ENCODE data around the gene MED16.

The MED16 gene

GRCh38 chr19:928471-929202 lies 35.6 kb upstream of the MED16 start:
- no peak for DNase-seq

GRCh38 chr19:927780-928401 lies 34.9 kb upstream of the MED16 start:
- no peak for DNase-seq

- no peak for DNase-seq
Observed at GRCh38 chr19:927351-927779, 34.4 kb upstream of the MED16 start.

GRCh38 chr19:926589-927350 lies 33.8 kb upstream of the MED16 start:
- peak; percentile 58 for DNase-seq

GRCh38 chr19:926323-926588 lies 33.3 kb upstream of the MED16 start:
- no peak for DNase-seq

GRCh38 chr19:925526-926322 lies 32.7 kb upstream of the MED16 start, which contains the start of gene ARID3A:
TSS of gene ARID3A (plus strand) at chr19:926035. CDS start at chr19:929529, 3,494 bp downstream.
- DNase-seq = peak; percentile 85

- DNase-seq = peak; percentile 43
Observed at GRCh38 chr19:925087-925525, 32.1 kb upstream of the MED16 start.

GRCh38 chr19:924553-925086 lies 31.6 kb upstream of the MED16 start:
- DNase-seq = peak; percentile 33

- DNase-seq = peak; percentile 82
Observed at GRCh38 chr19:920051-920864, 27.3 kb upstream of the MED16 start.

GRCh38 chr19:919199-920050 lies 26.4 kb upstream of the MED16 start:
- peak; percentile 64 for DNase-seq

GRCh38 chr19:918481-919198 lies 25.7 kb upstream of the MED16 start:
- DNase-seq = peak; percentile 75

- DNase-seq = no peak
Observed at GRCh38 chr19:918152-918437, 25.1 kb upstream of the MED16 start.

GRCh38 chr19:917323-918151 lies 24.6 kb upstream of the MED16 start, which contains the start of gene KISS1R:
TSS of gene KISS1R (plus strand) at chr19:917333. CDS start at chr19:917503, 170 bp downstream.
- peak; percentile 76 for DNase-seq

- peak; percentile 49 for DNase-seq
Observed at GRCh38 chr19:916645-917322, 23.8 kb upstream of the MED16 start.

GRCh38 chr19:913080-913748 lies 20.2 kb upstream of the MED16 start, which contains the start of gene R3HDM4:
TSS of gene R3HDM4 (minus strand) at chr19:913219. CDS start at chr19:913157, 62 bp downstream.
- DNase-seq = peak; percentile 91

GRCh38 chr19:912181-913079 lies 19.4 kb upstream of the MED16 start:
- DNase-seq = peak; percentile 71

All from CD4-positive, alpha-beta T cell treated with Interleukin-17A for 4 hours (primary cell).